ENCODE results near the gene CCDC159.
A peak's percentile ranks its signal among the peaks of the same experiment; 100 is the strongest.
"Not testable (repeated sequence)": the region's sequence is repeated elsewhere in the genome, so short reads cannot be mapped to it uniquely, and the experiment has no call there.

CCDC159 gene

DNA sequence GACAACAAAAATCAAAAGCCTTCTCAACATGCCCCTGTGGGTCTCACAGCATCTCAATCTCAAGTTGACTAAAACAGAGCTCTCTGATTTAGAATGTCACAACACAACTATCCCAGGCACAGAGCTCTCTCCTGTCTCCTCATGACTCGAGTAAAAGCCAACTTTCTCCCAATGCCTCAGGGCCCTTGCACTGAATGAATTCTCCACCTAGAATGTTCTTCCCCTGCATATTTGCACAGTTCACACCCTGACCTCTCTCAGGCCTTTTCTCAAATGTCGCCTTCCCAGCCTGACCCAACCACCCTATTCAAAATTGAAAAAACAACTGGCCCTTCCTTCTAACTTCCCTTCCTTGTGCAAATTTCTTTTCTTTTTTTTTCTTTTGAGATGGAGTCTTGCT lies 24.4 kb downstream of the CCDC159 start:
- FAIRE-seq = no peak

DNA sequence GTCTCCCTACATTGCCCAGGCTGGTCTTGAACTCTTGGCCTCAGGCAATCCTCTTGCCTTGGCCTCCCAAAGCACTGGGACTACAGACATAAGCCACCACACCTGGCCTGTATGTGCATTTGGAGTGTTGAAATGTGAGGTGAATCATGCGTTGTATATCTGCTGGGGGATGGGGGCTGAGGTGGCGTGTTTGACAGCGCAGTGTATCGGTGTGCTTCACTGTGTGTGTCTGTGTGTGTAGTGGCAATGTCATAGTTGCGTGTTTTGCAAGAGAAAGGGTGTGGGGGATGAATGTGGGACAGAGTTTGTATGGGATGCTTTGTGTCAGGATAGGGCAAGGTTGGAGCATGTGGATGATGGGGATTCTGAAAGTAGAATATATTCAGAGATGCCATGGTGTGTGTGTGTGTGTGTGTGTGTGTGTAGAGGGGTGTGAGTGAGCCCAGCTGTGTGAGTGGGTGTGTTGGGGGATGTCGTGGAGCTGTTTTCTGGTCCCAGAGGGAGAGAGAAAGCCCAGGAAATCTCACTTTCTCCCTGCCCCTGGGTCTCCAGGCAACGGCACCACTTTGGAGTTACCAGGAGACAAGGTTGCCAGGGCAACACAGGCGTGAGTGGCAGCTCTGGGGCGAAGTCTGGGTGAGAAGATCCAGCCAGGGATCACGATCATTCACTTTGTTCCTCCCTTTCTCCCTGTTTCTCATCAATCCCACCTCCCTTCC lies 27.0 kb downstream of the CCDC159 start:
- no peak for FAIRE-seq

DNA sequence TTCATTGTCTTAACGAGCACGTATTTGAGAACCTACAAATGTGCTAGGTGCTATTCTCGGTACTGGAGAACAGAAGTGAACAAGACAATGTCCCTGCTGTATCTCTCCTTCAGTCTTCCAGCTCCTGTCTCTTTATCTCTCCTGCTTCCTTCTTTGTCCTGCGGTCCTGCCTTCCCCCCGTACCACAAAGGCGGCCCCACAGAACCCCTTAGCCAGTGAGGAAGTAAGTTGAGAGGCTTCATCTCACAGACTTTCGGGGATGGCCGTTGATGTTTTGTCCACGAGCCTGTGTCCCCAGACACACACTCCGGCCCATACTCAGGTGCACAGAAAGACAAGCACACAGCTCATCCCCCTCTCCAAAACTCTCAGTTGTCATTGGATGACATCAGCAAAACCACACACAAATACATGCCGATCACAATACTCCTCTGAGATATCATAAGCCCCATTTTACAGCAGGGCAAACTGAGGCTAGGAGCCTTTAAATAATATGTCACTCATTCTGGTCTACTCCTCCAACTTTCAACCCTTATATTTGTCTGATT lies 27.6 kb downstream of the CCDC159 start:
- FAIRE-seq = no peak

DNA sequence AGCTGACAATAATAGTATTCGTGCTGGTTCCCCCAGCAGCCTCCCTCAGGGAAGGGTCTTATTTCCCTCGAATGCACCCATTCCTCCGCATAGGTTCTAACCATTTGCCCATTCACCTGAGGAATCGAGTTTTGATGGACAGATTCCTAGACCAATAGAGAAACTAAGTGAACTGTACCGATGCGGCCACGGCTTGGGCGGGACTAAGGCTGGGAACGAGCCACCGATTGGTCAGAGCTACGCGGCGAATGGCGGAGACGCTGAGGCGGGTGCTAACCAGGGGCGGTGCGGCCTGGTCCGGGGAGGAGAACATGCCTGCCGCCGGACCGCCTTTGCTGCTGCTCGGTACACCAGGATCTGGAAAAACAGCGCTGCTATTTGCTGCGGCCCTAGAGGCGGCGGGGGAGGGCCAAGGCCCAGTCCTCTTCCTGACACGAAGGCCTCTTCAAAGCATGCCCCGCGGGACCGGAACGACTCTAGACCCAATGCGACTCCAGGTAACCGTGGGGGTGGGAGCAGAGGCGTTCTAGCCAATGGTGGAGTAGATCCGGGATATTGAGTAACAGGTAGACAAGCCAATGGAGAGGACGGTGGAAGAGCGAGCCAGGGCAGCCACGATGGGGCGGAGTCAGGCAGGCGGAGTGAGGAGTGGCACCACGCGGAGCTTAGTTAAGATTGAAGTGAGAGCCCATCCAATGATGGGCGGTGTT lies 28.3 kb downstream of the CCDC159 start, which contains the start of gene SWSAP1:
Gene SWSAP1 (plus strand): TSS at position 234 of the 710 bp plus-strand sequence. CDS start 15 bp downstream, at position 249.
- peak; percentile 98 for FAIRE-seq

DNA sequence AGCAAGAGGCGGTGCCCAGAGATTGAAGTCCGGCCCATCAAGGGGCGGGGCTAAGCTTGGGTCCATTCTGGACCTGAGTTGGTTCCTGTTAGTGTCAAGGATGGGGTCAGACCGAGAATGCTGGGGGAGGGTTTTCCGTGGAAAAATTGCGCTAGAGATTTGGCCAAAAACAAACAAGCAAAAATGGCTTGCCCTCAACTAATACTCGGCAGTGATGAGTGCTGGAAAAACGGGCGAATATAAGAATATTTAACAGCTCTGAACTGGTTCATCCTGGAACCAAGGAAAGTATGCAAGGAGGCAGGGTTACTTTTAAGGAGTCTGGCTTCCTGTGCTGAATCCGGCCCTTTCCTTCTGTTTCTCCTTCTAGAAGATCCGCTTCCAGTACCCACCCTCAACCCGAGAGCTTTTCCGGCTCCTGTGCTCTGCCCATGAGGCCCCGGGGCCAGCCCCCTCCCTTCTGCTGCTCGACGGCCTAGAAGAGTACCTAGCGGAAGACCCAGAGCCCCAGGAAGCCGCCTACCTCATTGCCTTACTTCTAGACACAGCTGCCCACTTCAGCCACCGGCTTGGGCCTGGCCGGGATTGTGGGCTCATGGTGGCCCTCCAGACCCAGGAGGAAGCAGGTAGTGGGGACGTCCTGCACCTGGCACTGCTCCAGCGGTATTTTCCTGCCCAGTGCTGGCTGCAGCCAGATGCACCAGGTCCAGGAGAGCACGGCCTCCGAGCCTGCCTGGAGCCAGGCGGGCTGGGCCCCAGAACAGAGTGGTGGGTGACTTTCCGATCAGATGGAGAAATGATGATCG lies 29.0 kb downstream of the CCDC159 start:
- FAIRE-seq = no peak

DNA sequence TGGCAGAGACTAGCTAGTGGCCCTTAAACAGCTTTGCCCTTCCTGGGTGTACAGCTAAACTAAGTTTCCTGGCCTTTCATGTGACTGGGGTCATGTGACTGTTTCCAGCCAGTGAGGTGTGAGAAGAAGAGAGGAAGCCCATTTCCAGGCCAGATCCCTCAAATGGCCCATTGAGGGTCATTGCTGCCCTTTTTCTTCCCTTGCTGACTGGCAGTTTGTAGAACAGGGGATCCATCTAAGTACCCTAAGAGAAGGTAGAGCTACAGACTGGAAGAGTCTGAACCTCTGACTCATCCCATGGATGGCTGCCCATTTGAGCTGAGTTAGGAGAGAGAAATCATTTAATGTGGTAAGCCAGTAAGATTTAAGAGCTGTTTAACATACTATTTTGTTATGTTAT lies 30.9 kb downstream of the CCDC159 start:
- no peak for FAIRE-seq

DNA sequence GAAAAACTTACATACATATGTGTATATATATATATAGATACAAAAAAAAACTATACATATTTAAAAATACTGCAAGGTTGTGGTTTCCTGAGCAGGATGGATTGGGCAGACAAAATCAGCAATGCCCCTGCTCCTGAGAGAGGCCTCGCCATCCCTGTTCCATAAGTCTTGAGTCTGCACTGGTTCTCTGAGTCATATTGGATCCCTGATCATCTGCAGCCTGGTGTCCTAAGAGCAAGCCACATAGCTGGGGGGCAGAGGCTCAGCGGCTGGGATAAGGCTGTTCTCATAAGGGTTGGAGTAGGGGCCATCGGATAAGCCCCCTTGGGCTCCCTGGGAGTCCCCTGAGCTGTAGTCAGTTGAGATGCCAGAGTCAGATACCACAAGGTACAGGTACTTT lies 31.4 kb downstream of the CCDC159 start:
- no peak for FAIRE-seq

DNA sequence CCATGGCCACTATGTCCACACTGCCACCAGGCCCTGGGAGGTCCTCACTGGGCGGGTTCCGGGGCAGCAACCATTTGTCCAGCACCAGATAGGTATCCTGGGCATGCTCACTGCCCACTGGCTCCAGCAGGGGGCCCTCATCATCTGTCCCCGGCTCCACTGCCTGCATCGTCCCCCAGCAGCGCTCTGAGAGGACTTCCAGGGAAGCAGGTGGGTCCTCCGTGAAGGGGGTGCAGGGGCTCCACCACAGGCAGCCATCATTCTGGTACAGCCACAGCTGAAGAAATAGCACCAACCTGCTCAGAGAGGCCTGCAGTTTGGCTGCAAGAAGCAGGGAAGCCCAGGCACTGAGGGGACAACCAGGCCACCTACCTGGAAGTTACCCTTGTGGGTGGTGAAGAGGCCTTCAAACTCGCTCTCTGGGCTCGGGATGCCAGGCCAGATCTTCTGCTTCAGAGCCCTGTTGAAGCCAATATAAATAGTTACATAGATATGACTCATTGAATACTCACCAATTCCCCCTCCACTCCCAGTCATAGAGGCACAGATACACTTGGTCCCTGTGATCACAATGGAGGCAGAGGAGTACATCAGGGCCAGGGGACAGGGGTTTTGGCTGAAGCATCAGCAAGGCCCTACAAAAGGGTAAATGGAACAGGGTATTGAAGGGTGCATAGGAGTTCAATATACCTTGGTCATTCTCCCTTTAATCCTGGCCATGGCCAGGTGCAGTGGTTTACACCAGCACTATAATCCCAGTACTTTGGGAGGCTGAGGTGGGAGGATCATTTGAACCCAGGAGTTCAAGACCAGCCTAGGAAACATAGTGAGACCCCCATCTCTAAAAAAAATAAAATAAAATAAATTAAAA lies 32.2 kb downstream of the CCDC159 start:
- no peak for FAIRE-seq

DNA sequence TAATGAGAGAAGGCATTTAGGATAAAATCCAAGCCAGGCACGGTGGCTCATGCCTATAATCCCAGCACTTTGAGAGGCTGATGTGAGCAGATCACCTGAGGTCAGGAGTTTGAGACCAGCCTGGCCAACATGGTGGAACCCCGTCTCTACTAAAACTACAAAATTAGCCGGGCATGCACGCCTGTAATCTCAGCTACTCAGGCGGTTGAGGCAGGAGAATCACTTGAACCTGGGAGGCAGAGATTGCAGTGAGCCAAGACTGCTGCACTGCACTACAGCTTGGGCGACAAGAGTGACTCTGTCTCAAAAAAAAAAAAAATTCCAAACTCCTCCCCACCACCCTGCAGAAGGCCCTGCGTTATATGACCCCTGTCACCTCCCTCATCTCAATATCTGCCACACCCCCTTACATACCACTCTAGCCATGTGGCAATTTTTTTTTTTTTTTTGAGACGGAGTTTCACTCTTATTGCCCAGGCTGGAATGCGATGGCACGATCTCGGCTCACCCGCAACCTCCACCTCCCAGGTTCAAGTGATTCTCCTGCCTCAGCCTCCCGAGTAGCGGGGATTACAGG lies 33.0 kb downstream of the CCDC159 start:
- not testable (repeated sequence) for FAIRE-seq

DNA sequence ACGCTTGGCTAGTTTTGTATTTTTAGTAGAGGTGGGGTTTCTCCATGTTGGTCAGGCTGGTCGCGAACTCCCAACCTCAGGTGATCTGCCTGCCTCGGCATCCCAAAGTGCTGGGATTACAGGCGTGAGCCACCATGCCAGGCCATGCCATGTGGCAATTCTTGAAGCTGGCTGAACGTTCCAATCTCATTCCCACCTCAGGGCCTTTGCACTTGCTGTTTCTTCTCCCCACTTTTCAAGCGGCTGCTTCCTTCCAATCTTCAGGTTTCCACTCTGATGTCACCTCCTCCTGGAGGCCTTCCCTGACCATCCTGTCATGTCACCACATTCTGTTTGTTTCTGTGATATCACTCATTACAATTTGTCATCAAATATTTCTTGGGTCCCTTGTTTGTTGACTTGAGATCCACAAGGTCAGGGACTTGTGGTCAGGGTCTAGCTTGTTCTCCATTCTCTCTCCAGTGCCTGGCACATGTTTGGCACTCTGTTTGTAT lies 33.6 kb downstream of the CCDC159 start:
- no peak for FAIRE-seq

DNA sequence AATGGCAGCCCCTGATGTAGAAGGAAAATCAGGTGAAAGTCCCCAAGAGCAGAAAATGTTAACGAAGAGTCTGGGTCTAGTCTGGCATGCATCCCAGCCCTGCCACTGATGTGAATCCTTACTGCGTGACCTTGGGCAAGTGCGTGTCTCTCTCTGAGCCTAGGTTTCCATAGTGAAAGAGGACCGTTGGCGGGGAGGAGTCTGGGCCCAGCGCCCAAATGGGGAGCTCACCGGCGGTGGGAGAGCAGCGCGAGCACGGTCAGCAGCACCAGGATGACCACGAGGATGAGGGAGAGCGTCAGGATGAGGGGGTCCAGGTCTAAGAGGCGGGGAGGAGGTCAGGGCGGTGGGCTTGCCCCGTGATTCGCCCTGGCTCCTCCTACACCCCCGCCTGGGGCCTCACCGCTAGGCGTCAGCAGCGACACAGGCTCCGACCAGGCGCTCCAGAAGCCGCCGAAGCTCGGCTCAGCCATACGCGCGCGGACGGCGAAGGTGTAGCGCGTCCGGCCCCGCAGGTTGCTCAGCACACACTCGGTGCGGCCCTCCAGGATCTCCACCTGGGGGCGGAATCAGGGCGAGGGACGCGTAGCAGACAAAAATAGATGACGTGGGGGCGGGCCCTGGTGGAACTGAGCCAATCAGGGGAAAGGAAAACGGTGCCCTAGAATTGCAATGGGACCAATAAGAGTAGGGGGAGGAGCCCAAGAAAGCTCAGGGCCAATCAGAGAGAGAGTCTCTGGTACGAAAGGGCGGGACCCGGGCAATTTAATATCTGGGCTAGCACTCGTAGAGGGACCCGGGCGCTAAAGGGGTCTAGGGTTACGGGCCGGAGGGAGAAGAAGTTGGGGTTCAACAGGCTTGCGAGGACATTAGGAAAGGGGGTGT lies 34.6 kb downstream of the CCDC159 start:
- FAIRE-seq = peak; percentile 95

DNA sequence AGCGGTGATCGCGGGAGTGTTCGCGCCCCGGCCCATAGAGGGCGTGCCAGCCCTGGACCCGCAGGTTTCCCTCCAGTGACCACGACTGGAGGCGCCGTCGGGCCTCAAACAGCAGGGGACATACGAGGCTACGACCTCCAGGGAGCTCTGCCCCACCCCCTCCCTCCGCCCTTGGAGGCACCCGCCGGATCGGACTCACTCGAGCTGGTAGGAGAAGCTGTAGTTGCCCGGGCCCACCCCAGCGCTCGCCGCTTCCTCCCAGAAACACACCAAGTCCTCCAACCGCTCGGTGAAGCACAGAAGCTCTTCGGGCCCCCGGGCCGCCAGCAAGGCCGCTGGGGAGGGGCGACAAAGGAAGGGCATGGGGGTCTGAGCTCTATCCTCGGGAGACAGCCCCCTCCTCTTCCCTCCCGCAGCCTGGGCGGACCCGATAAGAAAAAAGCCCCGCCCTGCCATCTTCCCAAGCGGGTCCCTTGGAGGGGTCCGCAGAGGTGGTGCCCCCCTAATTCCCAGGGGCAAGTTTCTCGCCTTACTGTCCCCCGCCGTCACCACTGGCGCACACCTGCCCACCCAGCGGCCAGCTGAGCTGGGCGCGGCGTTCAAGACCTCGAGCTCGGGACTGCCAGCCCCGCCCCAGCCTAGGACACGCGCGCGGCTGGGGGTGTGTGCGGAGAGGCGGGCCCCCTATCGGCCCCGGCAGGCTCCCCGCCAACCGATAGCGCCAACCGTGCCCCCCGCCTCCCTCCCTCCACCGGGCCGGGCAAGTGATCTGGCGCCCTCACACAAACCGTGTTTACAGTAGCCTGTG lies 36.8 kb downstream of the CCDC159 start:
- FAIRE-seq = no peak

DNA sequence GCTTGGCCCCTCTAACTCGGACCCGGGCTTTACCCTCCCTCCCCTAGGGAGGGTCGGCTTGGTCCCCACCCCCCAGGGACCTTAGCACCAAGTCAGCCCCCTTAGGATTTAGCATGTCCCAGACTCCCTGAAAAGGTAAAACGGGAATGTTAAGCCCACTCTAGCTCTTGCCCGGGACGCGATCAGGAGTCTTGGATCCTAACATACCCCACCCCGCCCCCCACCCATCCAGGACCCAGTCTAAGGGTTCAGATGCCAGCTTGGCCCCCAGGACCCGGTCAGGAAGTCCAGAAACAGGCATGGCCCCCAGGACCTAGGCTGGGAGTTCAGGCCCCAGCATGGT lies 37.4 kb downstream of the CCDC159 start:
- no peak for FAIRE-seq

DNA sequence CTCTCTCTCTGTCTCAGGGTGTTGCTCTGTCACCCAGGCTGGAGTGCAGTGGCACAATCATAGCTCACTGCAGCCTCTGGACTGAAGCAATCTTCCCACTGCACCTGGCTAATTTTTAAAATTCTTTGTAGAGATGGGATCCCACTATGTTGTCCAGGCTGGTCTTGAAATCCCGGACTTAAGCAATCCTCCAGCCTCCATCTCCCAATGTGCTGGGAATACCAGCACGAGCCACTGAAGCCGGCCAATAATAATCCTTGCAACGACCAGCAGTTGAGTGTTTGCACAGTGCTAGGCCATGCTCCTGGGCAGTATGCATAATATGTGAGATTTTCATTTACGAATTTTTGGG lies 38.4 kb downstream of the CCDC159 start:
- no peak for FAIRE-seq

DNA sequence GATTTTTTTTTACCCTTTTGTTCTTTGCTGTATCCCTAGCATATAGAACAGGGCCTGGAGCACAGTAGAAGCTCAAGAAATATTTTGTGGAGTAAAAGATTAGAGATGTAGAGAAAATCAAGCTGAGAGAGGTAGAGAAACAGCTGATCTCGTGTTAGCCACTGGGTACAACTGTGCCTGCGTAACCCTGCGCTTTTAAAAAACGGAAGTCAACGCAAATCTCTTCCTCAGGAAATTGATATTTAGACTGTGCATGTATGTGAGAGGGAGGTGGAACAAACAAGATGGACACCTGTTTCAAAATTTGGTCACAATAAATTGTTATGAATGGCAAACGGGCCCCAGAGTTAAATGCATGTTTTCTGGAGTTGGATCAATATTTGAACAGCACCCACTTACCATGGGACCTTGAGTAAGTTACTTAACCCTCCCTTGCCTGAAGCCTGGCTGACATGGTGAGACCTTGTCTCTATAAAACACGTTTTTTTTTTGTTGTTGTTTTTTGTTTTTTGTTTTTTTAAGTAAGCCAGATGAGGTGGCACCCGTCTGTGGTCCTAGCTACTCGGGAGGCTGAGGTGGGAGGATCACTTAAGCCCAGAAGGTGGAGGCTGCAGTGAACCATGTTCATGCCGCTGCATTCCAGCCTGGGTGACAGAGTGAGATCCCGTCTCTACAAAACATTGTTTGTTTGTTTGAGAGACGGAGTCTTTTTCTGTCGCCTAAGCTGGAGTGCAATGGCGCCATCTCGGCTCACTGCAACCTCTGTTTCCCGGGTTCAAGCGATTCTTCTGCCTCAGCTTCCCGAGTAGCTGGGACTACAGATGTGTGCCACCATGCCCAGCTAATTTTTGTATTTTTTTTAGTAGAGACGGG lies 41.1 kb downstream of the CCDC159 start:
- no peak for FAIRE-seq

DNA sequence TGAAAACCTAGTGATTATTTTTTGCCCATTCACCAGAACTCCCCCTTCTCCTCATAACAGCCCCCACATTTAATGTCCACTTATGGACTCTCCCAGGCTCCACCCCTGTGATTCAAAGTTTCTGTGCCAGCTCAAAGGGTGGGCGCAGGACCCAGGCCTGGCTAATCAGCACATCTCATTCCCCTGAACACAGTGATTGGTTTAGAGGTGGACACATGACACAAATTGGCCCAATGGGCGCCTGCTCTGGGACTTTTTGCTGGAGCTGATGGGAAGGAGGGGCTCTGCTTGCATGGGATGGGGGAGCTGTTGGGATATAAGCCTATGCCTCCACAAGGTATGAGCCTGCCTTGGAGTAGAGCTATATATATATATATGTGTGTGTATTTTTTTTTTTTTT lies 44.0 kb downstream of the CCDC159 start:
- no peak for FAIRE-seq

DNA sequence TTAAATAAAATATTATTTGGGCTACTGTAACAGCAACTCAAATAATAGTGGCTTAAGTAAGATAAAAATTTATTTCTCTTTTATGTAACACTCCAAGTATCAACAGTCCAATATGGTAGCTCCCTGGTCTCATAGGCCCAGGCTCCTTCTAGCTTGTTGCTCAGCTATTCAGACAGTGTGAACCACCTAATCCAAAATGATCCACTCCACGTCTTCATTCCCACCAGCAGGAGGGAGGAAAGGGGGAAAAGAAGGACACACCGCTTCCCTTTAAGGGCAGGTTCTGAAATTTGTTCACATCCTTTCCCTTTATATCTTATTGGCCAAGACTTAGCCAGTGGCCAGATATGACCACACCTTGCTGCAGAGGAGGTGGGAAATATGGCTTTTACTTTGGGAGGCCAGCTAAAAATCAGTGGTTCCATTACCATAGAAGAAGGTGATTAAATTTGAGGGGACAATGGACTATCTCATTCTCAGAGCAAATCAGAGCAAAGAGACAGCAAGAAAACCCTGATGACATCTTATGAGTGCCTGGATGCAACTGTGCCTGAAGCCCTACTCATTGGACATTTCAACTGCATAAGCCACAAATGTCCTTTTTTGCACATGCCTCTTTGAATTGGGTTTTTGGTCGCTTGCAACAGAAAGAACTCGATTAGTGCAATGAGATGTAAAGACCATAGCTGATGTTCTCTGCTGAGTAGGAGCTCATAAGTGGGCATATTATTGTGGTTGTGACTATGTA lies 44.8 kb downstream of the CCDC159 start:
- FAIRE-seq = no peak

DNA sequence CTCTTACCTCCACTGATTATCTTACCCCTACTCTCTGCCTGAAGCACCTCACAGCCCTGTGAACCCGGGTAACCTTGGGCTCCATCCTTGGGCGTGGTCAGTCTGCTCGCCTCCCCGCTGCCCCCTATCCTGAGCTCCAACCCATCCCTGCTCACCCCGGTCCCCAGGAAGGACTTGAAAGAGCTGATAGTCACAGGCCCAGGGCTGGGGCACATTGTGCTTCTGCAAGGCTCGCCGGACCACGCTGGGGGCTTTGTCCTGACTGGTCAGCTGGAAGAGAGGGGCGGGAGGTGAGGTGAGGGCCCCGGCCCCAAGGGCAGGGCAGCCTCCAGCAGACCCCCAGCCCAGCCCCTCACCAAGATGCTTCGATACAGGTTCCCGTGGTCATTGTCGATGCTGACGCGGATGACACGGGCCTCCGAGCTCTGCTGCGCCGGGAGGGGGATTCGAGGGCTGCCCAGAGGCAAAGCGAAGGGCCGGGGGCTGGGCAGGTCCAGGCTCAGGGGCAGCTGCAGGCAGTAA lies 50.8 kb downstream of the CCDC159 start:
- no peak for FAIRE-seq
